HG03196 (cell line): Measurements from ENCODE around the gene KIFAP3.
"Not testable (repeated sequence)": the region's sequence is repeated elsewhere in the genome, so short reads cannot be mapped to it uniquely, and the experiment has no call there.

ENCODE experiments used
- ATAC-seq: cut with Tn5 transposase; IDR thresholded peaks from one replicate; pipeline ENCODE4 v1.9.1; 2021; ENCODE audit not compliant: unreplicated experiment

KIFAP3 gene

DNA sequence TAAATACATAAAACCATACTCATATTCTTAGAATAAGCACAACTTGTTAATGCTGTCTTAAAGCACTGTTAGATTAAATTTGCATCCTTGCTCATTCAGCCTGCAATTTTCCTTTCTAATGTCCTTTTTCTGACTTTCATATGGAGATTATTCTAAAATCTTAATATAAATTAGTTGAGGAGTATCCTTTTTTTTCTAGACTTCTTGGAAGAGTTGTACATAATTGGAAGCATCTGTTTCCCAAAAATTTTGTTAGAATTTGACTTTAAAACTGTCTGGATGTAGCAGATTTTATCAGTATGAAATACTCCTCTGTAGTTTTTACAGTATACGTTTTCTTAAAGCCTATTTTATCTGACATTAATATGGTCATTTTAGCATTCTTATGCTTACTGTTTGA lies 9.7 kb downstream of the KIFAP3 start:
- no peak for ATAC-seq

DNA sequence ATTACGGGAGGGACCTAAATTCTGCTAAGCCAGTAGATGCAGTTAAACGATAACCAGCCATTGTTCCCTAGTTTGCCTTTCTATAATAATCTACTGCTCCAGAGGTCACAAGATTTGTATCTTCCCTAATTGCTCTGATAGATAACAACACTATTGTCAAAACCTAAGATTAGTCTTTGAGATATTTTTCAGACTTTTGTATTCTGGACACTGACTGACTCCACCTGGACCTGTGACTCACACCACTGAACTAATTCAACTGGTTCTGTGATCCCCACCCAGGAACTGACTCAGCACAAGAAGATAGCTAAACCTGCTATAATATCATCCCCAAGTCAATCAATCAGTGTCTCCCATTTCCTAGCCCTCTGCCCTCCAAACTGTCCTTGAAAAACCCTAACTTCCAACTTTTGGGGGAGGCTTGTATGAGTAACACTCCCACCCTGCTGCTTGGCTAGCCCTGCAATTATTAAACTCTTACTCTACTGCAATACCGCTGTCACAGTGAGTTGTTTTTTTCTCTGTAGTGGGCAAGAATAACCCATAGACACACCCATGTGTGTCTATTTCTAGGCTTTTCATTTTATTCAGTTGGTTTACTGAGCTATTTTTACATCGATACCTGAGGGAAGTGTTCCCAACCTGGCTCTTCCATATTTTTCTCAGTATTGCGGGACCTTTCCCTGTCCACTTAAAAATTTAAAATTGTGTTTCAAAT lies 11.2 kb downstream of the KIFAP3 start:
- no peak for ATAC-seq

DNA sequence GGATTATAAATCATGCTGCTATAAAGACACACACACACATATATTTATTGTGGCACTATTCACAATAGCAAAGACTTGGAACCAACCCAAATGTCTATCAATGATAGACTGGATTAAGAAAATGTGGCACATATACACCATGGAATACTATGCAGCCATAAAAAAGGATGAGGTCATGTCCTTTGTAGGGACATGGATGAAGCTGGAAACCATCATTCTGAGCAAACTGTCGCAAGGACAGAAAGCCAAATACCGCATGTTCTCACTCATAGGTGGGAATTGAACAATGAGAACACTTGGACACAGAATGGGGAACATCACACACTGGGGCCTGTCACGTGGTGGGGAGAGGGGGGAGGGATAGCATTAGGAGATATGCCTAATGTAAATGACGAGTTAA lies 12.8 kb downstream of the KIFAP3 start:
- ATAC-seq: not testable (repeated sequence)

DNA sequence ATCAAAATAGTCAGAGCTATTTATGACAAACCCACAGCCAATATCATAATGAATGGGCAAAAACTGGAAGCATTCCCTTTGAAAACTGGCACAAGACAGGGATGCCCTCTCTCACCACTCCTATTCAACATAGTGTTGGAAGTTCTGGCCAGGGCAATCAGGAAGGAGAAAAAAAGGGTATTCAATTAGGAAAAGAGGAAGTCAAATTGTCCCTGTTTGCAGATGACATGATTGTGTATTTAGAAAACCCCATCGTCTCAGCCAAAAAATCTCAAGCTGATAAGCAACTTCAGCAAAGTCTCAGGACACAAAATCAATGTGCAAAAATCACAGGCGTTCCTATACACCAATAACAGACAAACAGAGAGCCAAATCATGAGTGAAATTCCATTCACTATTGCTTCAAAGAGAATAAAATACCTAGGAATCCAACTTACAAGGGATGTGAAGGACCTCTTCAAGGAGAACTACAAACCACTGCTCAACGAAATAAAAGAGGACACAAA lies 14.4 kb downstream of the KIFAP3 start:
- not testable (repeated sequence) for ATAC-seq

DNA sequence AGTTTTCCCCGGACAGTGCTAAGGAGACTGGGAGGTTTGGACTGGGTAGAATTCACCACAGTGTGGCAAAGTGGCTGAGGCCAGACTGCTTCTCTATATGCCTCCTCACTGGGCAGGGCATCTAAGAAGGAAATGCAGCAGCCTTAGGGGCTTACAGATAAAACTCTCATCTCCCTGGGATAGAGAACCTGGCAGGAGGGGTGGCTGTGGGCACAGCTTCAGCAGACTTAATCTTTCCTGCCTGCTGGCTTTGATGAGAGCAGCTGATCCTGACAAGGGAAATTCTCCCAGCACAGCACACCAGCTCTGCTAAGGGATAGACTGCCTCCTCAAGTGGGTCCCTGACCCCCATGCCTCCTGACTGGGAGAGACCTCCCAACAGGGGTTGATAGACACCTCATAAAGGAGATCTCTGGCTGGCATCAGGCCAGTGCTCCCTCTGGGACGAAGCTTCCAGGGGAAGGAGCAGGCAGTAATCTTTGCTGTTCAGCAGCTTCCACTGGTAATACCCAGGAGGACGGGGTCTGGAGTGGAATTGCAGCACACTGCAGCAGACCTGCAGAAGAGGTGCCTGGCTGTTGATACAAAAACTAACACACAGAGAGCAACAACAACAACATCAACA lies 25.2 kb downstream of the KIFAP3 start:
- no peak for ATAC-seq

DNA sequence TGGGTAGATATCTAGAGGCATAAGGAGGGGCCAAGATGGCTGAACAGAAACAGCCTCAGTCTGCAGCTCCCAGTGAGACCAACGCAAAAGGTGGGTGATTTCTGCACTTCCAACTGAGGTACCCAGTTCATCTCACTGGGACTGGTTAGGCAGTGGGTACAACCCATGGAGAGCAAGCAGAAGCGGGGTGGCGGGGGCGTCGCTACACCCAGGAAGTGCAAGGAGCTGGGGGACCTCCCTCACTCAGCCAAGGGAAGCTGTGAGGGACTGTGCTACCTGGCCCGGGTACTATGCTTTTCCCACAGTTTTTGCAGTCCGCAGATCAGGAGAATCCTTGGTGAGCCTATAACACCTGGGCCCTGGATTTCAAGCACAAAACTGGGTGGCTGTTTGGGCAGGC lies 26.0 kb downstream of the KIFAP3 start:
- ATAC-seq: no peak

DNA sequence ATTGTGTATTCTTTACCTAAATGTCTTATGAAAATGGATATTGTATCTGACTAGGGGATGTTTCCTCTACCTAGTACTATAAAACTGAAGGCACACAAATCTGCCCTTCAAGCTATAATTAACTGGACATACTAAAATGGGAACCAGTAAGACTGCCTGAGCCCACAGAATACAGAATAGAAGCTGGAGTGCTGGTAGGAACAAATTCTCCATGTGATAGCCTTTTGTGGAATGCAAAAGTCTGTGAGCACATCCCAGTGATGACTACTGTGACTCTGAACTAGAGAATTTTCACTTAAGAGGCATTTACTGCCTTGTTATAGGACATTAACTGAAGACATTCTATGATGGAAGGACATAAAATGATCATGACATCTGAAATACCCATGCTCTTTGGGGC lies 30.3 kb downstream of the KIFAP3 start:
- no peak for ATAC-seq

DNA sequence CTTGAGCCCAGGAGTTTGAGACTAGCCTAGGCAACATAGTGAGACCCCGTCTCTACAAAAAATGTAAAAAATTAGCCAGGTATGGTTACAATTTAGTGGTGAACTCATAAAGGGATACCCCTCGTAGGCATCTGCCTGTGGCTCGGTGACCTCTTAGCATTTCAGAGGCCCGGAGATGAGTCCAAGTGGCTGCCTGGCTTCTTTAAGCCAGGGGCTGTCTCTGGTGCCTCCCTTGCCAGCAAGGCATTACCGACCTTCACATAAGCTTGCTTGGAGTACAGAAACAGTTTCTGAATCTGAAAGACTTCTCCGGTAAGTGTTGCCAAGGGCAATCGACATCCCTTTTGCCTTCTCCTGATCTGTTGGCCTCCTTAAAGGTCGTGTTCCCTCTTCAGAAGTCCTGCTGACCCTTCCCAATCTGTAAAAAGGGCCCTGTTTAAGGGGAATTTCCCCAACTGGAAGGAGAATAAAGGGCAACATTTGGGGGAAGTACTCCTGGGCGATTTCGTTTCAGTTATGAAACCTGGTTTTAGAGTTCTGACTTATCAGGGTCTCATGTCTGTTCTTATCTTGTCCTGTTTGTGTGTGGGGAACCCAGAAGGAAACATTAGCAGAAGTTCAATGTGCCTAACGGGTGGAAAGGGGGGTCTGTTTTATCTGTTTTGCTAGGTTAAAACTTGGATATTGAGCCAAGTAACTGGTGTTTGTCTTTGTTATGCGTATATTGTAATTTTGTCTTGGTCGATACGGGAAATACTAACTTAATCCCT lies 32.9 kb downstream of the KIFAP3 start:
- ATAC-seq: no peak

DNA sequence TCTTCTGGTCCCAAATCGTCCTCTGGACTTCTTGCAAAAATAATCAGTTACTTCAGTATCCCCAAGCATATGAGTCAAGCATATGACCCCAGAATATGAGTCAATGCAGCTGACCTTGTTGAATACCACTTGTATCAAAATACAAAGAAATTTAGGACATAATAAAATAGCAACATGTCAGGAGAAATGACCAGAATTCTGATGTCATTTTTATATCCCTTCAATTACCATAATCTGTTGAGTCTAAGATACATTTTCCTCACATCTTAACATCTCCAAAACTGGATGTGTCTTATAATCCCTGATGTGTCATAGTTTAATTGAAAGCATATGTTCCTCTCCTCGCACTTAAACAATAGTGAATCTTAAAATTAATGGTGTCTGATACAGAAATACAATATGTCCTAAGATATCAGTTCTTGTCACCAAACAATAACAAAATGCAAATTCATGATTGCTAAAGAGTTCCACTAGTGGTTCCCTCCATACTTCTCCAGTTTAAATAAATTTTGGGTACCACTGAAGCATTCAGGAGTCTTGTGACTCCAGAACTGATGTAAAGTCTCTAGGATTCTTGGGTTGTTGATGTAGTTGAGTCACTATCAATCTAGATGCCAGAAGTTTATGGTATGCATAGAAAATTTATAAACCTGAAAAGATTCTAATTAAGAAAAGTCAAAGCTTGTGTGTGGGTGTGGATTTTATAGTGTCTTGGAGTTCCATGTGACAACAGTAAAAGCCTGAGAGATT lies 41.8 kb downstream of the KIFAP3 start:
- no peak for ATAC-seq

DNA sequence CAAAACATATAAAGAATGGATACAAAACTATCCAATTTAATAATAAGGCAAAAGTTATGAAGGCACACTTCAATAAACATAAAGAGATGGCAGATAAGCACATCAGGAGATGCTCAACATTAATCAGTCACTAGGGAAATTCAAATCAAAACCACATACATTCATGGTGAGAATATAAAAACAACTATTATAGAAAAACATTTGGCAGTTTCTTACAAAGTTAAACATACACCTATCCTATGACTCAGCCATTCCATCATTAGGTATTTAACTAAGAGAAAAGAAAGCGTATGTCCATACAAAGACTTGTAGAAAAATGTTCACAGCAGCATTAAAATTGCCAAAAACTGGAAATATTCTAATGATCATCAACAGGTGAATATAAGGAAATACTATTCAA lies 44.3 kb downstream of the KIFAP3 start:
- no peak for ATAC-seq

DNA sequence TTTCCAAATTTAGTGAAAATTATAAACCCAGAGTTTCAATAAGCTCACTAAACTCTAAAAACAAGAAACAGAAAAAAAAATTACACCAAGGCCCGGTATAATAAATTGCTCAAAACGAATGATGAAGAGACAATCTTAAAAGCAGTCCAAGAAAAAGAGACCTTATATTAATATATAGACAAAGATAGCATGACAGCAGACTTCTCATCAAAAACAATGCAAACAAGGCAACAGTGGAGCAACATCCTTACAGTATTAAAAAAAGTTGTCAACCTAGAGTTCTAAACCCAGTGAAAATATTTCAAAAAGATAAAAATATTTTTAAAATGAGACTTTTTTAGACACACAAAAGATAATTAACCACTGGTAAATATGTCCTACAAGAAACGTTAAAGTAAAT lies 46.7 kb downstream of the KIFAP3 start:
- ATAC-seq: no peak

DNA sequence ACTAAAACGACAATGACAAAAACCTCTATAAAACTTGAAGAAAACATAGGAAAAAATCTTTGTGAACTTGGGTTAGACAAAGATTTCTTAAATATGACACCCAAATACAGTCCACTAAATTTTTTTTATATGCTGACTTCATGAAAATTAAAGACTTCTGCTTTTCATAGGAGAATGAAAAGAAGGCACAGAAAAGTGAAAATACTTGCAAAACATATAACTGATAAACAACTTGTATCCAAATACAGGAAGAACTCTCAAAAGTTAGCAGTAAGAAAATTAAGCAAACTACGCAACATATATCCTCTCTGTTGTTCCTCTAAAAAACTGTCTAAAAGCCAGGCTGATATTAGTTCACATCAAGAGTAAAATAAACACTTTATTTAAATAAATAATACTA lies 53.6 kb downstream of the KIFAP3 start:
- no peak for ATAC-seq

DNA sequence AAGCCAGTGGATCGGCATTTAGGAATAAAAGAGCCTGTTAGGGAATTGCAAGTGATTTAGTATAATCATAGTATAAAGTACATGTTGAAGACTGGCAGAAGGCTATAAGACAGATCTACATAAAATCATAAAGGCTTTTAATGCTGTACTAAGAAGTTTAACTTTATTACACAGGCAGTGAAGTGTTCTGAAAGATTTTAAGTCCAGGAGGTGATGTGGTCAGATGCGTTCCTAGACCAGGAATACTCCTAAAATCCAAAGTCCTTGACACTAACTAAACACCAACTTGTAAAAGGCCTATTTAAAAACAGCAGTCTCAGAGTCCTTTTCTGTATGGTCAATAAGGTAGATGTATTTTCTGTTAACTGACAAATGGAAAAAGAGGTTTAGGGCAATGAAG lies 57.0 kb downstream of the KIFAP3 start:
- ATAC-seq: no peak

DNA sequence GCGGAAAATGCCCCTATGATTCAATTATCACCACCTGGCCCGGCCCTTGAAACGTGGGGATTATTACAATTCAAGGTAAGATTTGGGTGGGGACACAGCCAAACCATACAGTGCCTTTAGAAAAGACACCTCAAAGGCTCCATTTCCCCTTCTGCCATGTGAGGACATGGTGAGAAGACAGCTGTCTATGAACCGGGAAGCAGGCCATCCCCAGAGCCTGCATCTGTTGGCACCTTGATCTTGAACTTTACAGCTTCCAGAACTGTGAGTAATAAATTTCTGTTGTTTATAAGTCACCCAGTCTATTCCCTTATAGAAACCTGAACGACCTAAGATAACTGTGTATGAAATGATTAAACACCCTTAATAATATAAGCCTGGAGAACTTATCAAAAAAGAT lies 61.6 kb downstream of the KIFAP3 start:
- no peak for ATAC-seq

DNA sequence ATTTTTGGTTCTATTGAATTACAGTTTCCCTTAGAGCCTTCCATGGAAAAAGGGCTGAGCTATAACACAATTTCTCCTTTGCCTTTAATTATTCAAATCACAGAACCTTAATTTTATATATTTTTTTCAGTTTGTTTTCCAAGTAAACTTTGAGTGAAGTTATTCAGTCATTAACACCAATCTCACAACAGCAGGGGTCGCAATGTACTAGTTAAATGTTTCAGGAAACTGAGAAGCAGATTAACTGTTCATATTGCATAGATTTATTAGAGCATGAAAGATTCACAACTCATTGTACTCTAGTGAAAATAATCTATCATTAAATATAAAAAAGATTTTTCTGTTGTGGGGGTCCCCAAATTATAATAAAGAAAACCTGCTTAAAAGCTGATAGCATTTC lies 64.1 kb downstream of the KIFAP3 start:
- no peak for ATAC-seq

DNA sequence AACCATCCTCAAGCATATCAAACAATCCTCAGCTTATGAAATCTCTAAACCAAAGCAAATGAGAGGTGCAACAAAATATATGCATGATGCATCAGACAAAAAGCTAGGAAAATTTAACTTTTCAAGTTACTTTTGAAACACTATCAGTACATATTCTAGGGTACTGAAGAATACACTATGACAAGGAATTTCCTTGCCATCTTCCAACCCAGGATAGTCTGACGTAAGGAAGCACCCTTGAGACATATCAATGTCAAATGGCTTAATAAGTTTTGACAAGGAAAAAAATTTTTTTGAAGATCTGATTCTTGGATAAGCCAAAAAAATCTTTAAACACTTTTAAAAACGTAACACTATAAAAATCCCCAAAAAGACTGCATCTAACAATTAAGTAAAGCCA lies 64.9 kb downstream of the KIFAP3 start:
- no peak for ATAC-seq

DNA sequence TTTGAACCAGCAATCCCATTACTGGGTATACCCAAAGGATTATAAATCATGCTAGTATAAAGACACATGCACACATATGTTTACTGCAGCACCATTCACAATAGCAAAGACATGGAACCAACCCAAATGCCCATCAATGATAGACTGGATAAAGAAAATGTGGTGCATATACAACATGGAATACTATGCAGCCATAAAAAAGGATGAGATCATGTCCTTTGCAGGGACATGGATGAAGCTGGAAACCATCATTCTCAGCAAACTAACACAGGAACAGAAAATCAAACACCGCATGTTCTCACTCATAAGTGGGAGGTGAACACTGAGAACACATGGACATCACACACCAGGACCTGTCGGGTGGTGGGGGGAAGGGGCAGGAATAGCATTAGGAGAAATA lies 65.8 kb downstream of the KIFAP3 start:
- not testable (repeated sequence) for ATAC-seq

DNA sequence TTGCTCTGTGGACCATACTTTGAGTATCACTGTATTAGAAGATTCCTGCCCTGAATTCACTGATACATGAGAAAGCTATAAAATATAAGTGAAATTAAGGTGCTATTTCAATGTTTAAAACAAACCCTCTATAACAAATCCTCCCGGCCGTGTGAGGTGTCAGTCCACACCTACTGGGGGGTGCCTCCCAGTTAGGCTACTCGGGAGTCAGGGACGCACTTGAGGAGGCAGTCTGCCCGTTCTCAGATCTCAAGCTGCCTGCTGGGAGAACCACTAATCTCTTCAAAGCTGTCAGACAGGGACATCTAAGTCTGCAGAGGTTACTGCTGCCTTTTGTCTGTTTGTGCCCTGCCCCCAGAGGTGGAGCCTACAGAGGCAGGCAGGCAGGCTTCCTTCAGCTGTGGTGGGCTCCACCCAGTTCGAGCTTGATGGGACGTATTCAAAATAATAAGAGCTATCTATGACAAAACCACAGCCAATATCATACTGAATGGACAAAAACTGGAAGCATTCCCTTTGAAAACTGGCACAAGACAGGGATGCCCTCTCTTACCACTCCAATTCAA lies 71.1 kb downstream of the KIFAP3 start:
- ATAC-seq: not testable (repeated sequence)

DNA sequence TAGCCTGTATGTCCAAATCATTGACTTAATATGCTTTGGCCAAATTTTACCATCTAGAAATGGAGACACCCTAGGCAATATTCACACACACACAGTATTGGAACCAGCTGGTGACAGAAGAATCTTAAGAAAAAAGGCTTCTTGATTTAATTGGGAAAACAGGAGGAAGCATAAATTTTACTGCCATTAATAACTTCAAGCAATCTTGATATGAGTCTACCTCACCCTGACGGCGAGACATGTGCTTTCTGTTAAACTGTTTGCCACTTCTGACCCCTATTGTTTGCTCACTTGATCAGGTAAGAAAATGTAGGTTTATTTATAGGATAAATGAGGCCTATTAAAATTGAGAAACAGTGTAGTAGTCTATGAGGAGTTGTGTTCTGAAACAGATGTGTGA lies 73.2 kb downstream of the KIFAP3 start:
- no peak for ATAC-seq

DNA sequence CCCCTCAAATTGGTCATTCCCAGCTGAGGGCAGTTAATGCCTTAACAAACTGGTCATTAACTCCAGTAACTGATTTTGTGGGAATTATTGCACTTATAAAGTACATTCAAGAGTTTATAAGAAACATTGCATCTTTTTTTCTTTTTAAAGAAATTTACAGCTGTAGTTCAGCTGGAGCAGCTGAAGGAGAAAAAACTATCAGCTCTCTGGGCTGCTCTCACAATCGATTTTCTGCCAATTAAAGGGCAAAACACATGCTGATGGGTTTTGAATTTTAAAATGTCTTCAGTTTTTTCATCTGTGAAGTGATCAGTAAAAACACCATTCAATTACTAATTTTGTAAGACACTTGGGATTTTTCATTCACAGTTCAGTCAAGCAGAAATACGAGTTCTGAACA lies 74.7 kb downstream of the KIFAP3 start:
- ATAC-seq: no peak

DNA sequence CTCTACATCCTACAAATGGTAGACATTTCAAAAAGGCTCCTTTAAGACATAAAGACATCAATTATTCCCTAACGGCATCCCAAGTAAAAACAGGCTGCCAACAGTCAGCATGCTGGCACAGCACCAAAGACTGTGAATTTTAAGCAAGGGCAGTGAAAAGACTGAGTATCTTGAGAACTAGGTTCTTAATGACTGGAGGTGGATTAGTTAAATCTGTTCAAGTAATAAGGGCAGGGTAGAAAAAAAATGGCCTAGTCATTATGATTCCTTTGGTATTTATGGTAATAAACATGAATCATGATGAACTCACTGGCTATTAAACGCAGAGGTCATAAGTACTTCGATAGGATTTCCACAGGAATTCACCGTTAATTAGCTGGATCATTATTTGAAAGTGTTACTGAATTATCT lies 75.2 kb downstream of the KIFAP3 start:
- no peak for ATAC-seq
